ENCODE results near the gene NTF3. TPM values are rescaled to one million over a fixed set of nuclear protein-coding genes. Genes with fewer than 3 reads are reported as not detected.

The NTF3 gene
- total and polyA plus RNA-seq, 5 experiments from 2014 or later: not detected

- POLR2A ChIA-PET: no interaction called here
- Mint-ChIP-seq H3K4me3 (no peak overlapping the region), H3K9me3 (peaks cover 0 to 1% (median 0%) of the 10 kb centered on the region in 9 donors), H3K27me3 (peaks cover 1 to 24% (median 6%) of the 10 kb centered on the region in 5 donors), H3K36me3 (no peaks in the 10 kb centered on the region), H3K27ac (no peak overlapping the region), H3K4me1 (no peaks in the 10 kb centered on the region)
- no peak for DNase-seq
- no peak for ATAC-seq
These were observed 56.2 kb downstream of the NTF3 start for GRCh38 chr12:5487948-5488625.

DNA sequence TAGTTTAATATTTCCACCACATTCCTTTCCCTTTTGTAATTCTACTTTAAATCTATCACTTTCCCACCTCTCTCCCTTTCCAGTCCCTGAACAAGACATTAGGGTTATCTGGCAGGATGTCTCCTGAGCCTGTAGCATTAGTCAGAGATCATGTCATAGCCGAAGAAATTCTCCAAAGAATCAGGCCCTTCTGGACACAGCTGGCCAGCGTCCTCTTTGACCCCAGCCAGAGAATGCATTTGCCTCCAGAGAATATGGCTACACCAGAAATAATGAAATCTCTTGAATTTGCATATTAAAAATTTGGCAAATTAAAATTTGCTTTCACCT lies 56.7 kb downstream of the NTF3 start:
- POLR2A ChIA-PET: no interaction called here
- no peak for DNase-seq
- Mint-ChIP-seq H3K27me3 (peaks cover 1 to 24% (median 6%) of the 10 kb centered on the region in 5 donors), H3K9me3 (peaks cover 0 to 1% (median 0%) of the 10 kb centered on the region in 9 donors), H3K4me3 (no peak overlapping the region), H3K4me1 (no peaks in the 10 kb centered on the region), H3K27ac (no peak overlapping the region), H3K36me3 (no peaks in the 10 kb centered on the region)
- no peak for ATAC-seq

- no peak for ATAC-seq
- H3K4me3 Mint-ChIP-seq: no peak overlapping the region
- H3K36me3 Mint-ChIP-seq: no peaks in the 10 kb centered on the region
- no peaks in the 10 kb centered on the region for H3K4me1 Mint-ChIP-seq
- DNase-seq: no peak
- H3K27ac Mint-ChIP-seq: no peak overlapping the region
- POLR2A ChIA-PET: no interaction called here
- peaks cover 0 to 1% (median 0%) of the 10 kb centered on the region in 9 donors for H3K9me3 Mint-ChIP-seq
- H3K27me3 Mint-ChIP-seq: peaks cover 1 to 24% (median 6%) of the 10 kb centered on the region in 5 donors
These were observed 57.1 kb downstream of the NTF3 start for GRCh38 chr12:5489017-5489416.

DNA sequence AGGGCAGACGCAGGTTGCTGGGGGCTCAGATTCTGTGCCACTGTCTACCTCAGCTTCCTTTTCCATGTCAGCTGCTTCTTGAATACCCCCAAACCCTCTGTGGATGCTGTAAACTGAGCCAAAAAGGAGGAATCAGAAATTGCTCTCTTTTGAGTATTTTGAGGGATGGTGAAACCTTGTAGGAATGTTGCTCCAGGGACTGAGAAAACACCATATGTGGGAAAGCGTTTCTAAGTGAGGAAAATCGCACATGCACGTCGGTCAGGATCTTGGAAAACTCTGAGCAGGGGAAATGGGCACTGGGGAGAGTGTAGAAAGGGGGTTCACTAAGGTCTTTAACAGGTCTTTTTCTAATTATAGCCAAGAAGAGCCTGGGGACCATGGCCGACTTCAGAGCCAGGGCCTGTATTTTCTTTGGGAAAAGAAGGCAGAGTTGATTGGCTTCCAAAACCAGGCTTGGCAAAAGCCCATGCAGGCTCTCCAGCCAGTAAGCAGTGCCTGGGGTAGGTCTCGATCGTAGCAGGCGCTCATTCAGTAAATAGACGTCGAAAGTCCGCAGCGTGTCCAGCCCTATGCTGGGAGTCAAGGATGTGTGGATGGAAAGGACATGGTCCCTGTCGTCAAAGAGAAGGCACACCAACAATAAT lies 58.0 kb downstream of the NTF3 start:
- H3K4me3 Mint-ChIP-seq: no peak overlapping the region
- POLR2A ChIA-PET: no interaction called here
- H3K27ac Mint-ChIP-seq: no peak overlapping the region
- DNase-seq (no peak), ATAC-seq (no peak)
- H3K4me1 Mint-ChIP-seq: no peaks in the 10 kb centered on the region
- H3K36me3 Mint-ChIP-seq: no peaks in the 10 kb centered on the region
- H3K9me3 Mint-ChIP-seq: peaks cover 0 to 1% (median 0%) of the 10 kb centered on the region in 9 donors
- H3K27me3 Mint-ChIP-seq: peaks cover 1 to 24% (median 6%) of the 10 kb centered on the region in 5 donors

GRCh38 chr12:5492562-5492961 lies 60.7 kb downstream of the NTF3 start:
- Mint-ChIP-seq H3K36me3 (no peaks in the 10 kb centered on the region), H3K27me3 (peaks cover 1 to 28% (median 6%) of the 10 kb centered on the region in 5 donors), H3K4me1 (no peaks in the 10 kb centered on the region), H3K4me3 (no peak overlapping the region), H3K9me3 (peaks cover 0 to 1% (median 0%) of the 10 kb centered on the region in 9 donors), H3K27ac (no peak overlapping the region)
- POLR2A ChIA-PET: no interaction called here
- ATAC-seq (no peak), DNase-seq (no peak)

- H3K9me3 Mint-ChIP-seq: peaks cover 0 to 1% (median 0%) of the 10 kb centered on the region in 9 donors
- H3K27ac Mint-ChIP-seq: no peak overlapping the region
These were observed 61.1 kb downstream of the NTF3 start for GRCh38 chr12:5493018-5493417.

GRCh38 chr12:5494343-5494742 lies 62.4 kb downstream of the NTF3 start:
- POLR2A ChIA-PET: no interaction called here
- H3K4me3 Mint-ChIP-seq: no peak overlapping the region
- H3K27me3 Mint-ChIP-seq: peaks cover 3 to 24% (median 6%) of the 10 kb centered on the region in 5 donors
- no peak overlapping the region for H3K27ac Mint-ChIP-seq
- peaks cover 0 to 1% (median 0%) of the 10 kb centered on the region in 9 donors for H3K9me3 Mint-ChIP-seq
- H3K4me1 Mint-ChIP-seq: no peaks in the 10 kb centered on the region
- no peak for DNase-seq
- ATAC-seq: no peak
- H3K36me3 Mint-ChIP-seq: no peaks in the 10 kb centered on the region

More at GRCh38 chr12:5493018-5493417, 61.1 kb downstream of the NTF3 start:
- Mint-ChIP-seq H3K4me3 (no peak overlapping the region), H3K4me1 (no peaks in the 10 kb centered on the region), H3K36me3 (no peaks in the 10 kb centered on the region), H3K27me3 (peaks cover 1 to 25% (median 6%) of the 10 kb centered on the region in 5 donors)
- ATAC-seq: no peak
- no peak for DNase-seq
- POLR2A ChIA-PET: no interaction called here

DNA sequence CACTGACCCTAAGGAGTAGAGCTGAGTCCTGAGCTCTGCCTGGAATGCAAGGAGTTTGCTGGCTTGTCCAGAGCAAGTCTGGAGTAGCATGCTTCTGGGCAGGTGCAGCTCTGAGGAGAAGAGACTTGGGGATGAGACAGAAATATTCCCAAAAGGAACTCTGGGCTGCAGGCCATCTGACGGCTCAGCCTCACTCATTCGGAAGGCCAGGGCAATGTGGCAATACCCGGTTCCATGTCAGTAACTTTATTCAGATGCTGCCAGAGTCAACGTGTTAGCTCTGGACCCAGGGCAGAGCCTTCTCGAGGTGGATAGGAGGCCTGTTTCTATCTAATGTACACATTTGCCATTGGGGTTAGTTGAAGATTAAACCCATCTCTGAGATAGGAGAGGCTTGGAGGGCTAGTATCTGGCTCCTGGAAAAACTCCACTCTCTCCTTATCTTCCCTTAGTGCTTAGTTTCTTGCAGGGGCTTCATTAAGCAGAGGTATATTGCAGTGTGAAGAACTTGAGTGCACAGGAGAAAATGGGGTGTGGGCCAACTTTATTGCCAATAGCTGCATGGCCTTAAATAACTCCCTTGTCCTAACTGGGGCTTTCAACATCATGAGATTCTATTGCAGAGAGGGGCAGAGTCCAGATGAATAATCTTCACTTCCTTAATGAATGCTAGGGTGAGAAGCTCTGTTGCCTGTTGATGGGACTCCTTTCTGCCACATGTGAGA lies 65.6 kb downstream of the NTF3 start:
- Mint-ChIP-seq H3K4me1 (no peaks in the 10 kb centered on the region), H3K27ac (no peak overlapping the region)
- no peak for ATAC-seq

GRCh38 chr12:5498076-5498475 lies 66.2 kb downstream of the NTF3 start:
- Mint-ChIP-seq H3K9me3 (no peaks in the 10 kb centered on the region), H3K36me3 (no peaks in the 10 kb centered on the region), H3K27me3 (peaks cover 1 to 23% (median 5%) of the 10 kb centered on the region in 5 donors), H3K4me3 (no peak overlapping the region), H3K4me1 (no peaks in the 10 kb centered on the region), H3K27ac (no peak overlapping the region)
- POLR2A ChIA-PET: no interaction called here
- no peak for ATAC-seq
- no peak for DNase-seq

More for the DNA sequence above, 65.6 kb downstream of the NTF3 start:
- Mint-ChIP-seq H3K4me3 (no peak overlapping the region), H3K36me3 (no peaks in the 10 kb centered on the region), H3K9me3 (no peaks in the 10 kb centered on the region), H3K27me3 (peaks cover 1 to 23% (median 6%) of the 10 kb centered on the region in 5 donors)
- POLR2A ChIA-PET: no interaction called here
- DNase-seq: no peak

DNA sequence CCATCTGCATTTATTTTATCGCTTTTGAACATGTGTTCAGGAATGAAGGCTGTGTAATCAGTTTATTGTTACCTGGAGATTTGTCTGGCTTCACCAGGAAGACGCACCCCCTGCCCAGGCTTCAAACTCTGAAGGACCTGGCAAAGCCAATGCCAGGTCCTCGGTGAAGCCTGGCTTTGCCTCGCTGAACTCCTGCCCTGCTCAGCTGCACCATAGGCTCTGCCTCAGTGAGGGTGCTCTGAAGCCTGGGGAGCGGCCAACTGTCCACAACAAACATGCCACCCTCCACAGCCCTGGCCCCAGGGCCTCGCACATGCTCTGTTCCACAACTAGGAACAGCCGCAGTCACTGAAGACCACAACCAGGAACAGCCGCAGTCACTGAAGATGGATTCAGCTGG lies 66.9 kb downstream of the NTF3 start:
- no peak overlapping the region for H3K27ac Mint-ChIP-seq
- H3K27me3 Mint-ChIP-seq: peaks cover 1 to 23% (median 3%) of the 10 kb centered on the region in 5 donors
- POLR2A ChIA-PET: no interaction called here
- H3K9me3 Mint-ChIP-seq: no peaks in the 10 kb centered on the region
- ATAC-seq: no peak
- no peak overlapping the region for H3K4me3 Mint-ChIP-seq
- no peak for DNase-seq
- H3K36me3 Mint-ChIP-seq: no peaks in the 10 kb centered on the region
- no peaks in the 10 kb centered on the region for H3K4me1 Mint-ChIP-seq

DNA sequence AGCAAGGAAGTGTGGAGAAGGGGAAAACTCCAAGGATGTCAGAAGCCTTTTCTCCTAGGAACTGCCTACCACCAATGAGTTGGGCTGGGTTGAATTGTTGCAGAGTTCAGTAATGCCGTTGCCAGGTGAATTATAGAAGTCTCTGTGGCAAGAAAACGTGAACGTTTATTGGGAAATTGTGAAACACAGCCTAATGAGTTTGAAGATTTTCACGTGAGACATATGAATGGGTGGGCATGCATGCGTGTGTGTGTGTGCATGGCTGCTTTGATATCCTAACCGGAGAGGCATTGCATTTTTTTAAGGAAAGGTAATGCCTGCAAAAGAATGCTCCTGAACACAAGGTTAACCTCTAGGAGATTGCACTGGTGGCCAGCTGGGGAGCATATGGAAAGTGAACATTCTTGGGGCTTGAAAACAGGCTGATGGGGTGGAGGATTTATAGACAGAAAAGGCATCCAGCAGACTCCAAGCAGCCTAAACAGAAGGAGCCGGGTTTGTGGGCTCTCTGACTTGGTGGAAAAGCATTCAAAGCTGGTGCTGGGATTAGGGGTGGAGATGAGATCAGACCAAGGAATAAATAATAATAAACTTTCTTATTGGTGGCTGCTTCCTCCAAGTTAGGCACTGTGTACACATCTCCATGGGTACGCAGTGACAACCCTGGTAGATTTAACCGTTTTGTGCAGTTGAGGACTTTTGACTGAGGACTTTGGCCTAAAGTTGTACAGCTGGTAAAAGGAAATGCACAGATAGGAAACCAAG lies 67.8 kb downstream of the NTF3 start:
- Mint-ChIP-seq H3K36me3 (no peaks in the 10 kb centered on the region), H3K27me3 (peaks cover 1 to 23% (median 3%) of the 10 kb centered on the region in 5 donors), H3K9me3 (no peaks in the 10 kb centered on the region), H3K4me3 (no peak overlapping the region), H3K27ac (no peak overlapping the region), H3K4me1 (no peaks in the 10 kb centered on the region)
- POLR2A ChIA-PET: no interaction called here
- no peak for ATAC-seq
- no peak for DNase-seq

- DNase-seq: no peak
- H3K27me3 Mint-ChIP-seq: peaks cover 1 to 23% (median 3%) of the 10 kb centered on the region in 5 donors
- no peak for ATAC-seq
- H3K36me3 Mint-ChIP-seq: no peaks in the 10 kb centered on the region
- no peak overlapping the region for H3K27ac Mint-ChIP-seq
- POLR2A ChIA-PET: no interaction called here
- no peaks in the 10 kb centered on the region for H3K9me3 Mint-ChIP-seq
- no peak overlapping the region for H3K4me3 Mint-ChIP-seq
- H3K4me1 Mint-ChIP-seq: no peaks in the 10 kb centered on the region
These were observed 68.4 kb downstream of the NTF3 start for GRCh38 chr12:5500331-5500659.

- H3K4me1 Mint-ChIP-seq: no peaks in the 10 kb centered on the region
- H3K36me3 Mint-ChIP-seq: no peaks in the 10 kb centered on the region
- no peak overlapping the region for H3K27ac Mint-ChIP-seq
- no peaks in the 10 kb centered on the region for H3K9me3 Mint-ChIP-seq
- H3K27me3 Mint-ChIP-seq: peaks cover 0 to 44% (median 3%) of the 10 kb centered on the region in 5 donors
- POLR2A ChIA-PET: no interaction called here
- no peak overlapping the region for H3K4me3 Mint-ChIP-seq
- ATAC-seq (no peak), DNase-seq (no peak)
These were observed 71.9 kb downstream of the NTF3 start for GRCh38 chr12:5503774-5504173.
